Stimulated activated memory B cell treated with anti-CD40 and anti-IgM and Interleukin-4, amounts not matched to agents 10 μg/mL and 1 μg/mL and 100 μg/mL, for 72 hours (primary cell): ENCODE data around the gene SFSWAP.
"Not testable (repeated sequence)": the region's sequence is repeated elsewhere in the genome, so short reads cannot be mapped to it uniquely, and the experiment has no call there.

Experiments used
- ATAC-seq: fragments of 150-1000 bp; cut with Tn5 transposase; 2 replicates; pipeline ENCODE4 v1.10.0; 2021
- H3K27ac Mint-ChIP-seq: one replicate; pipeline ENCODE4 v1.8.0; 2022; ENCODE audit warnings: mild to moderate bottlenecking, mixed read lengths
- H3K27me3 Mint-ChIP-seq: one replicate; pipeline ENCODE4 v1.8.0; 2022; ENCODE audit warnings: mixed read lengths
- H3K36me3 Mint-ChIP-seq: one replicate; pipeline ENCODE4 v1.8.0; 2022; ENCODE audit warnings: mixed read lengths
- H3K4me1 Mint-ChIP-seq: one replicate; pipeline ENCODE4 v1.8.0; 2022; ENCODE audit warnings: mixed read lengths
- H3K4me3 Mint-ChIP-seq: one replicate; pipeline ENCODE4 v1.8.0; 2022; ENCODE audit warnings: mild to moderate bottlenecking, moderate library complexity, mixed read lengths
- H3K9me3 Mint-ChIP-seq: one replicate; pipeline ENCODE4 v1.8.0; 2022; ENCODE audit warnings: mixed read lengths

Gene SFSWAP

DNA sequence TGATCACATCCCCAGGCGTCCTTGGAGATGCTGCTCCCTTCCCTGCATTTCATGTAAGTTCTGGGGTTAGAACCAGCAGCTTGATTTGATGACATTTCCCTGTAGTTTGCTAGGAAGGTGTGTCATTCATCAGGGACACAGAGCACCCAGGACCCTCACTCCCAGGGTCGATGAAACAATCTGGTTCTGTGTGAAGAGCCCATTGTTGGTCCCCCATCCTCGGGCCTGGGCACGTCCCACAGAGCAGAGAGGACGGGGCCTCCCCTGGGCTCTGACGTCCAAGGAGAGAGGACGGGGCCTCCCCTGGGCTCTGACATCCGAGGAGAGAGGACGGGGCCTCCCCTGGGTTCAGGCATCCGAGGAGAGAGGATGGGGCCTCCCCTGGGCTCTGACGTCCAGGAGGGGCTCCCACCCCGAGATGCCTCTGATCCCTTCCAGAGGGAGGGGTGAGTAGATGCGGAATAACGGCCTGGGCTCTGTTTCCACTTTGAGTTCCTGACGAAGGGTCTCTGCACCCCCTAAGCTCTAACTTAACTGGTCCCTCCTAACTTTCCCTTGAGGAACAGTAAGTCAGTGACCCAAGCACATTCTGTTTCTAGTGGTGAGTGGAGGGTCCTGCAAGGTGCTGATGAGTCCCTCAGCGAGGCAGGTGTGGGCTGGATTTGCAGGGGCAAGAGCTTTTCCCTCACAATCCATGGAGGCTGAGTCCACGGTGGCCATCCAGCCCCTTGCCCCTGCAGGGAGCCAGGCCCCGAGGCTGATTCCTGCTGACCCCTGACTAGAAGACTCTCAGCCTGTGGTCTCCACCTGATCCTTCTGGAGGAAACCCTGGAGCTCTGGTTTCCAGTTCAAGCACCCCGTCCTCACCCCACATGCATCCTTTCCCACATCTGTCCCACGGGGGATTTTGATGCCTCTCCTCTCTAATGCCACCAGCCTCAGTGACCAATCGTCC, 35.5 kb upstream of the SFSWAP start:
- no peaks in the 10 kb centered on the region for H3K4me1 Mint-ChIP-seq
- no peak overlapping the region for H3K4me3 Mint-ChIP-seq
- H3K36me3 Mint-ChIP-seq: no peaks in the 10 kb centered on the region
- peaks cover 17% of the 10 kb centered on the region for H3K27me3 Mint-ChIP-seq
- peaks cover 10% of the 10 kb centered on the region for H3K9me3 Mint-ChIP-seq
- no peak for ATAC-seq
- no peak overlapping the region for H3K27ac Mint-ChIP-seq

GRCh38 chr12:131676544-131676943, 34.3 kb upstream of the SFSWAP start:
- no peaks in the 10 kb centered on the region for H3K36me3 Mint-ChIP-seq

DNA sequence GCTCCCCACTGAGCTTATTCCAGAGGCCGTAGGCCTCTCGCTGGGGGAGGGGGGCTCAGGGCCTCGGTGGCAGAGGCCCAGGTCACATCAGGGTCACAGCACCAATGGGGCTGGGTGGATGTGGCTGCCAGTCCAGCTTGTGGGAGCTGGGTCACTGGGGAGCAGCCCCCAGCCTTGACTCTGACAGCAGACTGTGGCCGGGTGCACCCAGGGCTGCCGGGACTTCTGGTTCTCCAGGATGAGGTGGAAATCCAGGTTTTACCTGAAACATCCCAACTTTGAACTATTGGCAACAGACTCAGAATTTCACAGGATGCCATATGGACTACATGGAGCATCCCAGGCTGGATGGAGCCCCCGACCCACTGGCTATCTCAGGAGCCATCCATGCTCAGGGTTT, 33.8 kb upstream of the SFSWAP start:
- Mint-ChIP-seq H3K27me3 (peaks cover 34% of the 10 kb centered on the region), H3K4me1 (peaks cover 13% of the 10 kb centered on the region), H3K9me3 (peaks cover 10% of the 10 kb centered on the region)
- H3K36me3 Mint-ChIP-seq, H3K4me3 Mint-ChIP-seq, ATAC-seq, H3K27ac Mint-ChIP-seq: not testable (repeated sequence)

More at GRCh38 chr12:131676544-131676943, 34.3 kb upstream of the SFSWAP start:
- Mint-ChIP-seq H3K27ac (no peak overlapping the region), H3K4me3 (no peak overlapping the region), H3K27me3 (peaks cover 28% of the 10 kb centered on the region), H3K9me3 (peaks cover 10% of the 10 kb centered on the region), H3K4me1 (peaks cover 8% of the 10 kb centered on the region)
- ATAC-seq: no peak

DNA sequence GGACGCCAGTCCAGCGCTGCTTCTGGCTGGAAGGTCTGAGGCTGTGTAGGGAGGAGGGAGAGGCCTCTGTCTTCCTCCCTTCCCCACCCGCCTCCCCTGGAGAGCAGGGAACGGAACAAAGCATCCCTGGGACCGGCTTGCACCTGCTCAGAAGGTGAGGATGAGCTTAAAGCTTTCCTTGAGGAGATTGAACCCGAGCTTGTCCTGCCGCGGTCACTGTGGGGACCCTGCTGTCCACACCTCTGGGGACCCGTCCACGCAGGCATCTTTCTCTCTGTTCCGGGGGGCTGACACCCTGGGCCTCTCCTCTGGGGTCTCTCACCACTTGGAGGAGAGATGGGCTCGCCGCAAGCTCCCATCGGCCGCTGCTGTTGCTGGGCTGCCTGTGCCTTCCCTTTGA, 33.2 kb upstream of the SFSWAP start:
- H3K27me3 Mint-ChIP-seq: peaks cover 28% of the 10 kb centered on the region
- no peak overlapping the region for H3K27ac Mint-ChIP-seq
- no peak overlapping the region for H3K4me3 Mint-ChIP-seq
- H3K36me3 Mint-ChIP-seq: no peaks in the 10 kb centered on the region
- H3K9me3 Mint-ChIP-seq: peaks cover 12% of the 10 kb centered on the region
- H3K4me1 Mint-ChIP-seq: peaks cover 20% of the 10 kb centered on the region
- ATAC-seq: no peak

- H3K27me3 Mint-ChIP-seq: peaks cover 25% of the 10 kb centered on the region
- not testable (repeated sequence) for H3K27ac Mint-ChIP-seq, H3K36me3 Mint-ChIP-seq, H3K4me3 Mint-ChIP-seq, ATAC-seq
- H3K4me1 Mint-ChIP-seq: peaks cover 22% of the 10 kb centered on the region
- peaks cover 16% of the 10 kb centered on the region for H3K9me3 Mint-ChIP-seq
Measured at GRCh38 chr12:131678389-131679181, 32.3 kb upstream of the SFSWAP start.

DNA sequence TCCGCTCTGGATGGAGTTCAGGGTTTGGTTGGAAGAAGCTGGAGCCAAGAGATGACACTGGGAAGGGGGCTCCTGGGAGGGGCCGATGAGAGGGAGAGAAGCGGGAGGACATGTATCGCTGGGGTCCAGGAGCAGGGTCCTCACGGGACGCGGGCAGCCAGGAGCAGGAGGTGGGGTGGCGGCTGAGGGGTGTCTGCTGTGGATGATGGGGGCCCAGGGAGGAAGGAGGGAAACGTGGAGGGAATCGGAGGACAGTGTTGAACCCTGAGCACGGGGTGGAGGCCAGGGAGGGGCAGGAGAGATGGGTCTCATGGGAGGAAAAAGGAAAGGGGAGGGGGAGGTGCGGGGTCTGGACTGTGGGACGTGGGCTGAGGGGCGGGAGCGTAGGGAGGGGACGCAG, 31.7 kb upstream of the SFSWAP start:
- not testable (repeated sequence) for H3K27ac Mint-ChIP-seq, H3K4me3 Mint-ChIP-seq, H3K36me3 Mint-ChIP-seq, ATAC-seq
- peaks cover 15% of the 10 kb centered on the region for H3K9me3 Mint-ChIP-seq
- peaks cover 25% of the 10 kb centered on the region for H3K27me3 Mint-ChIP-seq
- H3K4me1 Mint-ChIP-seq: peaks cover 22% of the 10 kb centered on the region

DNA sequence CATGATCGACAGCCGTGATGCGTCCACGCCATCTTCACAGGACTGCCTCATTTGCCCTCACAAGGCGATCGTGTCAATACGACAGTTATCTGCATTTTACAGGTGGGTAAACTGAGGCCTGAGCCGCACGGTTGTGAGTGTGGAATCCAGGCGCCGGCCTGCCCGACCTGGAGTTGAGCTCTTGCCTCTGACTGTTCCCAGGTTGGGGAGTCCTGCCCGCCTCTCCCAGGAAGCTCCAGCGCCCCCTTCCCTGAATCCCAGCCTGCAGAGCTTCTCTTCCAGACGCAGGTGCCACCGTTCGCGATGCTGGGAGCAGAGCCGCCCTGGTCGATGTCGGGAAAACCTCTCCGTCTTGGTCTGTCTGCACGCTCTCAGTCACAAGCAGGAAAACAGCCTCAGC, 31.1 kb upstream of the SFSWAP start:
- H3K4me1 Mint-ChIP-seq: peaks cover 22% of the 10 kb centered on the region
- not testable (repeated sequence) for ATAC-seq, H3K4me3 Mint-ChIP-seq, H3K27ac Mint-ChIP-seq, H3K36me3 Mint-ChIP-seq
- peaks cover 11% of the 10 kb centered on the region for H3K9me3 Mint-ChIP-seq
- peaks cover 25% of the 10 kb centered on the region for H3K27me3 Mint-ChIP-seq

- ATAC-seq, H3K27ac Mint-ChIP-seq, H3K4me3 Mint-ChIP-seq, H3K36me3 Mint-ChIP-seq: not testable (repeated sequence)
- Mint-ChIP-seq H3K9me3 (peaks cover 11% of the 10 kb centered on the region), H3K4me1 (peaks cover 22% of the 10 kb centered on the region), H3K27me3 (peaks cover 25% of the 10 kb centered on the region)
Measured at GRCh38 chr12:131680392-131681256, 30.3 kb upstream of the SFSWAP start.

DNA sequence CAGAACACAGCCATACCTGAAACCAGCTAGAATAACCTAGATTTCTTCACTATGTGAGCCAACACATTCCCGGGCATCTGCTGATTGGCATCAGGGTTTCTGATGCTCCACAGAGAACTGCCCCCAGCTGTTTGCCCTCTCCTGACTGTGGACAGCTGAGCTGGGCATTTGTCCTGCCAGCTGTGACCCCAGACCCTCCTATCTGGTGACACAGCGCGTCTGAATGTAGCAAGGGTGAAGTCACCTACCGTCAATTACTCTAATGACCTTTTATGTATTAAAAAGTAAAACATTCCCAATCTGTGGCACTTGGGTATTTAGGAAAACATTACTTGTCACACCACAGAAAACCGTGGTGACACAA, 29.7 kb upstream of the SFSWAP start:
- ATAC-seq: no peak
- H3K36me3 Mint-ChIP-seq: no peaks in the 10 kb centered on the region
- peaks cover 22% of the 10 kb centered on the region for H3K4me1 Mint-ChIP-seq
- H3K4me3 Mint-ChIP-seq: no peak overlapping the region
- no peak overlapping the region for H3K27ac Mint-ChIP-seq
- H3K9me3 Mint-ChIP-seq: peaks cover 10% of the 10 kb centered on the region
- H3K27me3 Mint-ChIP-seq: peaks cover 25% of the 10 kb centered on the region

- peak overlapping the region; percentile 18 for H3K27ac Mint-ChIP-seq
- H3K36me3 Mint-ChIP-seq, H3K9me3 Mint-ChIP-seq: not testable (repeated sequence)
- ATAC-seq: peak; percentile 99
- H3K4me3 Mint-ChIP-seq: peak overlapping the region; percentile 72
- peaks cover 25% of the 10 kb centered on the region for H3K27me3 Mint-ChIP-seq
- H3K4me1 Mint-ChIP-seq: peaks cover 22% of the 10 kb centered on the region
Measured at GRCh38 chr12:131681746-131682509, 29.0 kb upstream of the SFSWAP start.

GRCh38 chr12:131682510-131682895, 28.4 kb upstream of the SFSWAP start:
- peak; percentile 9 for ATAC-seq
- H3K27me3 Mint-ChIP-seq: peaks cover 25% of the 10 kb centered on the region
- peaks cover 6% of the 10 kb centered on the region for H3K9me3 Mint-ChIP-seq
- peaks cover 22% of the 10 kb centered on the region for H3K4me1 Mint-ChIP-seq
- peak overlapping the region; percentile 72 for H3K4me3 Mint-ChIP-seq
- H3K36me3 Mint-ChIP-seq: no peaks in the 10 kb centered on the region
- H3K27ac Mint-ChIP-seq: peak overlapping the region; percentile 18

- Mint-ChIP-seq H3K27ac (no peak overlapping the region), H3K9me3 (peaks cover 10% of the 10 kb centered on the region), H3K36me3 (no peaks in the 10 kb centered on the region), H3K4me1 (peaks cover 22% of the 10 kb centered on the region), H3K4me3 (no peak overlapping the region), H3K27me3 (peaks cover 25% of the 10 kb centered on the region)
- ATAC-seq: no peak
Measured at GRCh38 chr12:131683266-131684014, 27.4 kb upstream of the SFSWAP start.

DNA sequence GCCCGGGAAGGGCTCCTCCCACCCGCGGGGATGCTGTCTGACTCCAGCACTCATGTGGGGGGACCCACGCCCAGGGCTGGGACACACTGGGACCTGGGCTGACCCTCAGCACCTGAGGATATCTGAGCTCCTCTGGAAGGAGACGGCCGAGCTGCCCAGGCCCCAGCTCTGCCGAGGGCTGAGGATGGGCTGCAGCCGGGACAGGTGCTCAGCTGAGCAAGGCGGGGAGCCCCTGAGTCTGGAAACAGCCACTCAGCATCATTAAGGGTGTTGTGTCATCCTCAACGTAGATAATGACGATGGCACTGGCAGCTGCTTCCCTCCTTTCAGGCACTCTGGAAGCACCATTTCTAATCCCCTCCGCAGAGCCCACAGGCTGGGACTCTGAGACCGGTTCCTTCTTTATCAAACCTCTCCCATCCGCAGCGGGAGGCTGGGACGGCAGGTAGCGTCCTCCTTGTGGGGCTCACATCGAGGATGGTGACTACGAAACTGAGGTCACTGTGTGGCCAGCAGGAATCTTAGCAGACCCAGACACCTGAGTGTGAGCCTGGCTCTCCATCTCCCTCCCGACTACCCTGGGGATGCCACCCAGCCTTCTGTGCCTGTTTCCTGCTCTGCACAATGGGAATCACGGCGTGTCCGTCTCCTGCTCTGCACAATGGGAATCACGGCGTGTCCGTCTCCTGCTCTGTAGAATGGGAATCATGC, 26.7 kb upstream of the SFSWAP start:
- Mint-ChIP-seq H3K27ac (no peak overlapping the region), H3K27me3 (peaks cover 19% of the 10 kb centered on the region), H3K36me3 (no peaks in the 10 kb centered on the region), H3K4me3 (no peak overlapping the region), H3K4me1 (peaks cover 22% of the 10 kb centered on the region), H3K9me3 (peaks cover 18% of the 10 kb centered on the region)
- ATAC-seq: no peak
